ENCODE results near the gene RNGTT.

Gene RNGTT

GRCh38 chr6:88823998-88824397 is 139.4 kb downstream of the RNGTT start:
- TF ChIP-seq CTCF (IDR thresholded peaks at IDR 0.05; ENCODE audit: borderline replicate concordance, control extremely low read depth, extremely low read depth, insufficient read depth, missing control alignments): no peak
- in situ Hi-C loops (cut with MboI; ENCODE audit: low sequenced_read_pairs, unreplicated experiment): no loop called here
- no peak for DNase-seq (ENCODE audit: low spot score)

GRCh38 chr6:88815491-88815890 is 147.9 kb downstream of the RNGTT start:
- TF ChIP-seq CTCF (IDR thresholded peaks at IDR 0.05; ENCODE audit: borderline replicate concordance, control extremely low read depth, extremely low read depth, insufficient read depth, missing control alignments): no peak
- in situ Hi-C loops (cut with MboI; ENCODE audit: low sequenced_read_pairs, unreplicated experiment): no loop called here
- DNase-seq (ENCODE audit: low spot score): no peak

- no peak for TF ChIP-seq CTCF (IDR thresholded peaks at IDR 0.05; ENCODE audit: borderline replicate concordance, control extremely low read depth, extremely low read depth, insufficient read depth, missing control alignments)
- DNase-seq (ENCODE audit: low spot score): no peak
- in situ Hi-C loops (cut with MboI; ENCODE audit: low sequenced_read_pairs, unreplicated experiment): no loop called here
These were observed 148.5 kb downstream of the RNGTT start for GRCh38 chr6:88814909-88815308.

- in situ Hi-C loops (cut with MboI; ENCODE audit: low sequenced_read_pairs, unreplicated experiment): no loop called here
- no peak for TF ChIP-seq CTCF (IDR thresholded peaks at IDR 0.05; ENCODE audit: borderline replicate concordance, control extremely low read depth, extremely low read depth, insufficient read depth, missing control alignments)
- DNase-seq (ENCODE audit: low spot score): no peak
These were observed 150.4 kb downstream of the RNGTT start for GRCh38 chr6:88813045-88813444.

- TF ChIP-seq CTCF (IDR thresholded peaks at IDR 0.05; ENCODE audit: borderline replicate concordance, control extremely low read depth, extremely low read depth, insufficient read depth, missing control alignments): no peak
- no peak for DNase-seq (ENCODE audit: low spot score)
- in situ Hi-C loops (cut with MboI; ENCODE audit: low sequenced_read_pairs, unreplicated experiment): no loop called here
These were observed 152.7 kb downstream of the RNGTT start for GRCh38 chr6:88810701-88811100.

GRCh38 chr6:88810089-88810488 is 153.3 kb downstream of the RNGTT start:
- in situ Hi-C loops (cut with MboI; ENCODE audit: low sequenced_read_pairs, unreplicated experiment): no loop called here
- no peak for DNase-seq (ENCODE audit: low spot score)
- no peak for TF ChIP-seq CTCF (IDR thresholded peaks at IDR 0.05; ENCODE audit: borderline replicate concordance, control extremely low read depth, extremely low read depth, insufficient read depth, missing control alignments)

GRCh38 chr6:88808381-88808780 is 155.0 kb downstream of the RNGTT start:
- no peak for DNase-seq (ENCODE audit: low spot score)
- in situ Hi-C loops (cut with MboI; ENCODE audit: low sequenced_read_pairs, unreplicated experiment): no loop called here
- no peak for TF ChIP-seq CTCF (IDR thresholded peaks at IDR 0.05; ENCODE audit: borderline replicate concordance, control extremely low read depth, extremely low read depth, insufficient read depth, missing control alignments)

All from GM13976 (cell line).